NB4 (cell line): ENCODE measurements around the gene SURF2.

Source experiments
- MYC ChIP-seq: IDR thresholded peaks from 2 replicates; pipeline ENCODE4 v1.6.1; 2011; ENCODE audit warnings: low read depth, low read length
- POLR2A ChIP-seq: IDR thresholded peaks from 2 replicates; pipeline ENCODE4 v1.6.1; 2011; ENCODE audit warnings: mild to moderate bottlenecking; ENCODE audit not compliant: insufficient read length; ENCODE audit errors: extremely low read depth
- TF ChIP-seq, protein P1 (sequence below): IDR thresholded peaks from one replicate; pipeline ENCODE4 v1.5.1; 2012; ENCODE audit warnings: low read depth, low read length
- TF ChIP-seq, protein P2 (sequence below): IDR thresholded peaks from 2 replicates; pipeline ENCODE4 v1.6.1; 2011; ENCODE audit warnings: low read depth, low read length

DNA sequence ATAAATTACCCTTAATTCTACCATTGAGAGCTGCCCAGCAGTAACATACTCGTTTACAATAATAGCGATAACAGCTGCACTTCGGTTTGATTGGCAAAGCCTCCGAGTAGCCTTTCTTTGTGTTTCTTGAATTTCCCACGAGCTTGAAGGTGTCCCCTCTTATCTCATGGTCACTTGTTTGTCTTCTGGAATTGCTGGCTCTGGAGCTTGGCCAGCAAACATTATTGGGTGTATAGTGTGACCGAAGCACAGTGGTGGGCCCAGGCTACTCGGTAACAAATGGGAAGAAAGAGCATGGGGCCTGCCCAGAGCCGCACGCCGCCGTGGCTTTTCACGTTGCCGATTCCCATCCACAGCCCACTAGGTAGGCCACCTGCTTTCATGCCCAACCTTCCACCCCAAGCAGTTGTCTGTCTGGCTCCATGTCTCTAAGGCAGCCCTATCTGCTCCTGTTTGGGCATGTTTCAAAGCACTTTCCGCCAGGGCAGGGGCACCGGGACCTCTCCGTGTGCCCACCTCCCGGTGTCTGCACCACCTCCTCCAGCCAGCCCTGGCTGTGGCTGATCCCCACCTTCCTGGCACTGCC lies 28.5 kb downstream of the SURF2 start:
- TF ChIP-seq, protein P1, sequence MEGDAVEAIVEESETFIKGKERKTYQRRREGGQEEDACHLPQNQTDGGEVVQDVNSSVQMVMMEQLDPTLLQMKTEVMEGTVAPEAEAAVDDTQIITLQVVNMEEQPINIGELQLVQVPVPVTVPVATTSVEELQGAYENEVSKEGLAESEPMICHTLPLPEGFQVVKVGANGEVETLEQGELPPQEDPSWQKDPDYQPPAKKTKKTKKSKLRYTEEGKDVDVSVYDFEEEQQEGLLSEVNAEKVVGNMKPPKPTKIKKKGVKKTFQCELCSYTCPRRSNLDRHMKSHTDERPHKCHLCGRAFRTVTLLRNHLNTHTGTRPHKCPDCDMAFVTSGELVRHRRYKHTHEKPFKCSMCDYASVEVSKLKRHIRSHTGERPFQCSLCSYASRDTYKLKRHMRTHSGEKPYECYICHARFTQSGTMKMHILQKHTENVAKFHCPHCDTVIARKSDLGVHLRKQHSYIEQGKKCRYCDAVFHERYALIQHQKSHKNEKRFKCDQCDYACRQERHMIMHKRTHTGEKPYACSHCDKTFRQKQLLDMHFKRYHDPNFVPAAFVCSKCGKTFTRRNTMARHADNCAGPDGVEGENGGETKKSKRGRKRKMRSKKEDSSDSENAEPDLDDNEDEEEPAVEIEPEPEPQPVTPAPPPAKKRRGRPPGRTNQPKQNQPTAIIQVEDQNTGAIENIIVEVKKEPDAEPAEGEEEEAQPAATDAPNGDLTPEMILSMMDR, result no peak
- TF ChIP-seq, protein P2, sequence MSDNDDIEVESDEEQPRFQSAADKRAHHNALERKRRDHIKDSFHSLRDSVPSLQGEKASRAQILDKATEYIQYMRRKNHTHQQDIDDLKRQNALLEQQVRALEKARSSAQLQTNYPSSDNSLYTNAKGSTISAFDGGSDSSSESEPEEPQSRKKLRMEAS, result no peak
- no peak for TF ChIP-seq MYC
- no peak for TF ChIP-seq POLR2A
